Fibroblast of skin of left quadriceps (primary cell): ENCODE measurements around the gene CTDSPL.

Source experiments
- DNase-seq, 2 experiments: peaks; one replicate each; pipeline ENCODE4 v3.0.0-alpha.2; 2013; ENCODE audit warnings: low read depth in 2 of 2

Gene CTDSPL

DNA sequence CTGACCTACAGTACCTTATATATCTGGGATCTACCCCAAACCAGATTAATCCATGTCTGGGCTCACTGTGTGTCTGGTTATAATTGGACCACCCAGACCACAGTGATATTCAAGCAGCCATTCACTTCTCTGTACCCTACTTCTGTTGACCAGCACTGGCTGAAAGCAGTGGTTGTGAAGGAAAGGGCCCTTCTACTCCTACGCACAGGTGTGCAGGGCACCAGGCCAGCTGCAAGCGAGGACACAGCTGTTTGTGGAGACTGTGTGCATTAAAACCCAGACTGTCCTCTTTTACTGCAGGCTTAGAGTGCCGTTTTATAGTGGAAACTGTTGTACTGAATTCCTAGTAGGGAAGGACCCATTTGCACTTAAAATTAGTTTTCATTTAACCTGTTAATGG lies 29.5 kb downstream of the CTDSPL start:
- no peak for DNase-seq

DNA sequence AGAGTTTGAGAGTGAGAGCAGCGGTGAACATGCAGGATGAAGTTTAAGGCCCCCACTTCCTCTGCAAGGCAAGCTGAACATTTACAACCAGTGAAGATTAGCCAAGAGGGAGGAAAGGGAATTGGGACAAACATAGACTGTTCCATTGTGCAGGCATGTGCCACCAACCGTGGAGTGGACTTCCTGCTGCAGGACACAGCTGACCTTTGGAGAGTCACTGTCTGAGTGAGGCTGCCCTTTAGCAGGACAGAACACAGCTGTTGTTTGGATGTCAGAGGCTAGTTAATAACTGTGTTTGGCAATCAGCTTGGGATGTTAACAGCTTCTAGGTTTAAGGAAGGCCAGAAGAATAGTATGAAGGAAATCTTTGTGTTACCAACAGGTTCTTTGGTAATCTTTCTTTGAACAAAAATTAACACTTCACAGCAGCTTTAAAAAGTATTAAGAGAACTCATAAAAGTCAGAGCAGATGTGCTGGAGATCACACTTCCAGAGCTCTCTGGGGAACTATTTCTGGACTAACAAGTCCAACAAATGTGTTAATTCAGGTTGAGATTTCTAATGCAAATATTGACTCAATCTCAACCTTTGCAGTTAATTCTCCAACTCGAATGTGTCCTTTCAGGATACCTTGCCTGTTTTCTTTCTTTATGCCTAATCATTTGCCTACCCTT lies 31.4 kb downstream of the CTDSPL start:
- no peak for DNase-seq

GRCh38 chr3:37896827-37897226 lies 35.1 kb downstream of the CTDSPL start:
- DNase-seq: no peak

DNA sequence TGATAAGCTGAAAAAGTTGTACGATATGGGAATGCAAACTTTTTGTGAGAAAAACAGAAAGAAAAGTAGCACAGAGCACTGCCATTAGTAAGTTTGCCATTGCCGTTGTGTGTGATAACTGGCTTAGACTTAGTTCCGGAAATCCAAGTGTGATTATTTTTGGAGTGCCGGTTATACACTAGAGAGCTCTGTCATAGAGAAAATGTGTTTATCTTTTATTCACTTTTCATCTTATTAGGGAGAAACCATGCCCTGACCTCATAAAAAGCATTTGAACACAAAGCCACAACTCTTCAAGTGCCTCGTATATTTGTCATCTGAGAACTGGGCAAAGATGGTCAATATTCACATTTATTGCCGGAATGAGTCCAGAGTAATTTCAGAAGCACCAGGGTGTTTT lies 36.1 kb downstream of the CTDSPL start:
- no peak for DNase-seq

- DNase-seq: no peak
Observed at GRCh38 chr3:37898424-37898823, 36.7 kb downstream of the CTDSPL start.

- no peak for DNase-seq
Observed at GRCh38 chr3:37899101-37899707, 37.5 kb downstream of the CTDSPL start.

DNA sequence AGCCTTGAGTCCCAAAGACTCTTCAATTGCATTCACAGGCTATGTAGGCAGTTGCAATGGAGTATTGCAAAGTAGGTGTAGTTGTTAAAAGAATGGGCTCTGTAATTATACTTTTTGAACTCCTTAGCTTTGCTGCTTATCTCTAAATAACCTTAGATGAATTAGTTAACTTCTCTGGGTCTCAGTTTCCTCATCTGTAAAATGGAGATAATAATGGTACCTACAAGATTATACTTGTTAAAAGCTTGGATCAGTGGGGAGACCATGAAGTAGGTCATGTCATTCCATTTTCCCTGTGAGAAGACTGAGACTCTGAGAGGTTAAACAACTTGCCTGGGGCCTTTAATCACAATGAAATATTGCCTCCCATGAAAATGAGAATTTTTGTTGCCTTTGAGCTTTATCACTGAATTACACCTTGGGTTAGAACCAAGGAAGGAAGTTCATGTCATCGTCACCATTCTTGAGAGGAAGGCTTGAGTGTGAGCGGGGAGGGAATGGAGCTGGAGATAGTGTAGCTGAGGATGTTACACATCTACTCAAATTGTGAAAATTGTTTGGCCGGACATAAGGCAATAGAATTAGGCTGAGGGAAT lies 38.1 kb downstream of the CTDSPL start:
- no peak for DNase-seq

GRCh38 chr3:37901721-37902120 lies 40.0 kb downstream of the CTDSPL start:
- DNase-seq: no peak

DNA sequence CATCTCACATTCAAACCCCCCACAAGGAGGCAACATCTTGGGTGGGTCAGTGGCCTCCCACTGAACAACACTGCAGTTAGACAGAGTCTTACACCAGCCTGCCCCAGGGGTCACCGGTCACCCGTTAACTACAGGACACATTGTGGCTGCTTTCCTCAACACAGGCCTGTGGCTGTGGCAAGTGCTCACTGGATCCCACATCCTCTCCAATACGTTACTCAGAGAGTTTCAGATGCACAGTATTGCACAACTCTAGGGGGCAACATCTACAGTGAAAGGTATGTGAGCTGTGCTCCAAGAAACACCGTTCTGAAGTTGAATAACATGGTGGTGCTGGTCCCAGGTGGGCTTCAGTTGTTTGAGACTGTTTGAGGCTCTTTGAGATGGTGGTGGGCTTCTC lies 41.0 kb downstream of the CTDSPL start:
- DNase-seq: no peak

GRCh38 chr3:37903320-37903719 lies 41.6 kb downstream of the CTDSPL start:
- no peak for DNase-seq

DNA sequence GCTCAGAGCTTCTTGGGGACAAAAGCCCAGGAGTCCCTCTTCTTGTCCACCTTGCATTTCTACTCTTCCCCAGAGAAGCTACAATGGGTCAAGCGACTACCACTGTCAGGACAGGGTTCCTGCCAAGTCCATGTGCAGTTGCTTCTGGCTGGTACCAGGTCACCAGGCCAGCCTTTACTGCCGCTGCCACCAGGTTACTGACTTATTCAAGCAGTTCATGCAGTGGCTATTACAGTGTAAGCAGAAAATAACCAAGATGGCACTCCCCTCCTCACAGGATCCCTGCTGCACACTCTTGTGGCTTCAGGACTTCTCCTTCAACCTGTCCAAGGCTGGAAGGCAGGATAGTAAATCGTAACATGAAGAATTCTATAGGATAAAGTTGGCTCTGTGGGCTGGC lies 42.1 kb downstream of the CTDSPL start:
- DNase-seq: no peak

GRCh38 chr3:37904601-37905000 lies 42.9 kb downstream of the CTDSPL start:
- no peak for DNase-seq

DNA sequence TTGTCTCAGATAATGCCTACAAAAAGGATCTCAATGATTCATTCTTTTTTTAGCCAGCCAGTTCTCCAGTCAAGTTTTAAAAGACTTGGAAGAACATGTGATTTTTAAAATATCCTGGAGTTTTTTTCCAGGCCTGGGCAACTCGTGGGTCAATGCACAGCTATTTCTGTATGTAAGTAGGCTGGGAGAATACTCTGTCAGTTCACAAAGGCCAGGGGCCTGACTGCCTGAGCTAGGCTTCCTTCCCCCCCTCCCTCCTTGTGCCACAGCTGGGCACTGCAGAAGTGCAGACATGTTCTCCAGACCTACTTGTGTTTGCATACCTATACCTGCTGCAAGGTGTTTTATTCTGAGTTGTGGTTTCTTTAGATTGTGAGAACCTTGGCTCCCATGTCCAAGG lies 43.7 kb downstream of the CTDSPL start:
- DNase-seq: no peak

DNA sequence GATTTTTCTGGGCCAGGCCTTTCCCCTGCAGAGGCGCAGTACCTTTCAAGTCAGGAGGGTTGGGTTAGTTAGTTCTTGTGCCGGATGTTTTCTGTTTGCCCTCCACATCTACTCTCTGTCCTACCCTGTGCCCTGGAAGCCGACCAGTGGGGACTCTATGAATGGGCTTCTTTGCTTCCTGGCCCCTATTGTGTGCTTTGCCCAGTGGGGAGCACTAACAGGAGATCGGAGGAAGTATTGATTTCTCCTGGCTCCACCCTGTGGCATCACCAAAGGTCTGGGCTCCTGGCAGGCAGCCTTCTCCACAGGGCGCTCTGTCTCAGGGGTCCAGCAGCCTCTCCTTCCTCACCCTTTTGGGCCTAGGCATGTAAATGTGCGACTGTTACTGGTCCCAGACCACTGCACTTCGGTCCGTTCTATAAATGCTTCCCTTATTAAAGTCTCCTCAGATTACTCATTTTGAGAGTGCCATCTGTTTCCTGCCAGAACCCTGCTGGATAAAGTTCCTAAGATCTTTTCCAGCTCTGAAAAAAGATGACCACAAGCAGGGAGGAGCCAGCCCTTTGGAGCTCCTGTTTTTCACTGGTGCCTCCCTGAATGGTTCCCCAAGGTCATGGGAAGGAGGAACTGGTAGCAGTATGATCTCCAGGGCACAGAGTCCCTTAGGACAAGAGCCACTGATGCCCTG lies 44.5 kb downstream of the CTDSPL start:
- DNase-seq: no peak

- no peak for DNase-seq
Observed at GRCh38 chr3:37906734-37907282, 45.1 kb downstream of the CTDSPL start.

DNA sequence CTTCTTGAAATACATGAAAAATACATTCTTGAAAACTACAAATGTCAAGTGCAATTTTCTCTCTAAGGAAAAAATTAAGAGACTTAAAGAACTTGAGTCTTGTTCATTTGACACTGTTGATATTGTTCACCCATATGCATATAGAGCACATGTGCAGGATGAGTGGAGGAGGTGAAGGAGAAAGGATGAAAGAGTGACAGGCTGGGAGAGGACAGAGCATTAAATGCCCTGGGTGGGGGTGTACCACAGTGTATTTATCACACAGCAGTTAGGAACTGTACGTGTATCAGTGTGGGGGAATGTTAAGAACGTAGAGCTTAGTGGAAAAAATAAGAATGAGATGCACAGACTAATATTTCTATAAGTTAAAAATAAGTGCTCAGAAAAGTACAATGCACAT lies 45.7 kb downstream of the CTDSPL start:
- DNase-seq: no peak

GRCh38 chr3:37907906-37908305 lies 46.2 kb downstream of the CTDSPL start:
- no peak for DNase-seq

GRCh38 chr3:37909067-37909911 lies 47.6 kb downstream of the CTDSPL start:
- DNase-seq: no peak

- no peak for DNase-seq
Observed at GRCh38 chr3:37910671-37911400, 49.2 kb downstream of the CTDSPL start.

DNA sequence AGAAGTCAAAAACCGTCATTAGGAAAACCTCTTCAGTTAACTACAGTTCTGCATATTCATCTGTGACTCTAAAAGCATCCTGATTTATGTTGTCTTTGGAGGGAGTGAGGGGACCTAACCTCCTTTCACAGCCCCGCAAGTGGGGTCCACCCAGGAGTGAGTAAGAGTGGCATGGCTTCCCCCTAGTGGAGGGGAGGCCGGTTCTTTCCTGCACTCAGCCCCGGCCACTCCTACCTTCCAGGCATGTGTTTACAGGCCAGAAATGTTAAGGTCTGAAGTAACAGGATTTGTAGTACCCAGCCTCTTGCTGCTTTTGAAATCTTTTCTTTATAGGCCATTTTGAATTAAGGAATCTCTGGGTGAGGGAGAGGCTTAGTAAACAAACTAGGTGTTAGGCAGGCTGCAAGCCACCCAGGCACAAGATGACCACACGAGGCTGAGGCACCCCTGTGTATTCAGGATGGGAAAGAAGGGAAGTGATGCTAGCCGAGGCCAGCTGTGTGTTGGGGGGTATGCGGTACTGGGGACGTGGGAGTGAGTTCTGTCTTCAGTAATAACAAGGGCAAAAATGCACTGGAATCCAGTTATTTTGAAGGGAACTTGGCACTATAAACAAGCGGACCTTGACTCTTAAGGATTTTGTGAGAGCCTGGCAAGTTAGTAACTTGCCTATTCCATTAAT lies 50.5 kb downstream of the CTDSPL start:
- DNase-seq: no peak
